GM12873 (cell line): ENCODE measurements around the gene RSRC1.

Source experiments
- TF ChIP-seq, protein P1 (sequence below): IDR thresholded peaks from 2 replicates; pipeline ENCODE4 v1.5.1; 2012; ENCODE audit warnings: low read depth, mild to moderate bottlenecking, moderate library complexity, low read length, control low read depth; ENCODE audit not compliant: insufficient read depth; ENCODE audit errors: missing control alignments

RSRC1 gene

DNA sequence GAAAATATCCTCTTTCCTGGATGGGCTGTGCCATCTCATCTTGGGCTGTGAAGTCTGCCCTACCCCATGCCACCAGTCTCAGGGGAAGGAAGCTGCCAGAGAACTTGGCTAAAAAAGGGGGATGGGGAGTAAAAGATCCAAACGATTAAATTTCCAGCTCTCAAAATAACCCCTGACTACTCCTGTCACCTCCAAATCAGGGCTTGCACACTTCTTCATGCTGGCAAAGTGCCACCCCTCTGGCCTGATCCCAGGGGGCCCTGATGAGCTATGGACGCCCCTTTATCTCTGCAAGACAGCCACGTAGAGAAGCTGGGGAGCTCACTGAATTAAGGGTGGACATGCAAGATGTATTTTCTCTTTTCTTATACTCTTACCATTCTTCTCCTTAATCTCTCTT is 459.9 kb downstream of the RSRC1 start:
- TF ChIP-seq, protein P1, sequence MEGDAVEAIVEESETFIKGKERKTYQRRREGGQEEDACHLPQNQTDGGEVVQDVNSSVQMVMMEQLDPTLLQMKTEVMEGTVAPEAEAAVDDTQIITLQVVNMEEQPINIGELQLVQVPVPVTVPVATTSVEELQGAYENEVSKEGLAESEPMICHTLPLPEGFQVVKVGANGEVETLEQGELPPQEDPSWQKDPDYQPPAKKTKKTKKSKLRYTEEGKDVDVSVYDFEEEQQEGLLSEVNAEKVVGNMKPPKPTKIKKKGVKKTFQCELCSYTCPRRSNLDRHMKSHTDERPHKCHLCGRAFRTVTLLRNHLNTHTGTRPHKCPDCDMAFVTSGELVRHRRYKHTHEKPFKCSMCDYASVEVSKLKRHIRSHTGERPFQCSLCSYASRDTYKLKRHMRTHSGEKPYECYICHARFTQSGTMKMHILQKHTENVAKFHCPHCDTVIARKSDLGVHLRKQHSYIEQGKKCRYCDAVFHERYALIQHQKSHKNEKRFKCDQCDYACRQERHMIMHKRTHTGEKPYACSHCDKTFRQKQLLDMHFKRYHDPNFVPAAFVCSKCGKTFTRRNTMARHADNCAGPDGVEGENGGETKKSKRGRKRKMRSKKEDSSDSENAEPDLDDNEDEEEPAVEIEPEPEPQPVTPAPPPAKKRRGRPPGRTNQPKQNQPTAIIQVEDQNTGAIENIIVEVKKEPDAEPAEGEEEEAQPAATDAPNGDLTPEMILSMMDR = no peak

DNA sequence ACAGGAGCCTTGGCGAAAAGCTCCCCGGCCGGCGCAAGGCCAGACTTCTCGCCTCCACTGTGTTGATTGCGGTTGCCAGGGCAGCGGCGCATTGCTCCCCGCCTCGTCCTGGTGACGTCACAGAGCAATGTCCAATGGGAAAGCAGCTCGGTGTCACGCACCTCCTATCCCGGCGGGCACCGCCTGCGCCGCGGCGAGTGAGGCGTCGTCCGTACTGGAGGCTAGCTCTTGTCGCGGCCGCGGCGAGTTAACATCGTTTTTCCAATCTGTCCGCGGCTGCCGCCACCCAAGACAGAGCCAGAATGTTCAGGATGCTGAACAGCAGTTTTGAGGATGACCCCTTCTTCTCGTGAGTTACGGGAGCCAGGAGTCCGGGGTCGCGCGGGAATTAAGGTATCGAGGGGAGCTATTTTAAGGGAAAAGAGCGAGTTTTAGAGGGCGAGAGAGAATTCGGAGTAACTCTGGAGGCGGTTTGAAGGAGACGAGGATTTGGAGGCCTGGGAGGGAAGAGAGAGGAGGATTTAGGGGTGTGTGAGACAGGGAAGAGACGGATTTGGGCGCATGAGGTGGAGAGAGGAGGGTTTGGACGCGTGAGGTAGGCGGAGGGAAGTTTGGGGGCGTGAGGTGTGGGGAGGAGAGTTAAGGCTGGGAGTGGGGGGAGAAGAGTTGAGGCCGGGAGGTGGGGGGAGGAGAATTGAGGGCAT is 461.3 kb downstream of the RSRC1 start, which contains the start of gene MLF1:
Gene MLF1, plus strand, starts transcription at position 196 of the 704 bp plus-strand sequence. Its CDS starts 107 bp downstream, at position 303.
- TF ChIP-seq, protein P1 = no peak

DNA sequence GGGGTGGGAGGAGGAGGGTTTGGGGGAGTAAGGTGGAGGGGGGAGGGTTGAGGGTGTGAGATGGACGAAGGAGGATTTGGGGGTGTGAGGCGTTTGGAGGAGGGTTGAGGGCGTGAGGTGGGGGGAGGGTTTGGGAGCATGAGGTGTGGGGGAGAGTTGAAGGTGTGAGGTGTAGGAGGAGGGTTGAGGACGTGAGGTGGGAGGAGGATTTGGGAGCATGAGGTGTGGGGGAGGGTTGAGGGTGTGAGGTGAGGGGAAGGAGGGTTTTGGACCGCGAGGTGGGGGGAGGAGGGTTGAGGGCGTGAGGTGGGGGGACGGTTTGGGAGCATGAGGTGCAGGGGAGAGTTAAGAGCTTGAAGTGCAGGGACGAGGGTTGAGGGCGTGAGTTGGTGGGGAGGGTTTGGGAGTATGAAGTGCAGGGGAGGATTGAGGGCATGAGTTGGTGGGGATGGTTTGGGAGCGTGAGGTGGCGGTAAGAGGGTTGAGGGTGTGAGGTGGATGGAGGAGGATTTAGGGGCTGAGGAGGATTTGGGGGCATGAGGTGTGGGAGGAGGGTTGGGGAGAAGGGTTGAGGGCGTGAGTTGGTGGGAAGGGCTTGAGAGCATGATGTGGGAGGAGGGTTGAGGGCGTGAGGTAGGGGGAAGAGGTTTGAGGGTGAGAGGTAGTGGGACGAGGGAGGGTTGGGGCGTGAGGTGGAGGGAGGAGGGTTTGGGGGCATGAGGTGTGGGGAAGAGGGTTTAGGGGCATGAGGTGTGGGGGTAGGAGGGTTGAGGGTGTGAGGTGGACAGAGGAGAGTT is 462.3 kb downstream of the RSRC1 start:
- TF ChIP-seq, protein P1 = no peak

DNA sequence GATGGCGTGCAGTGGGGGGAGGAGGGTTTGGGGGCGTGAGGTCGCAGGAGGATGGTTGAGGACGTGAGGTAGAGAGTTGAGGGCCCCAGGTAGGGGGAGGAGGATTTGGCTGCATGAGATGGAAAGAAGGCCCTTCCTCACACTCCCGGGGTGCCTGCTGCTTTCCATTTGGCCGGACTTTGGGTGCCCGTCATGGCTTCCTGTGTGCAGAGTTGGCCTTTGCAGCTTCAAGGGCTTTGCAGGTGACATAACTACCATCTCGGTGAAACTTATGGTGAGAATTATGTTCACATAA is 462.8 kb downstream of the RSRC1 start:
- TF ChIP-seq, protein P1 = no peak

DNA sequence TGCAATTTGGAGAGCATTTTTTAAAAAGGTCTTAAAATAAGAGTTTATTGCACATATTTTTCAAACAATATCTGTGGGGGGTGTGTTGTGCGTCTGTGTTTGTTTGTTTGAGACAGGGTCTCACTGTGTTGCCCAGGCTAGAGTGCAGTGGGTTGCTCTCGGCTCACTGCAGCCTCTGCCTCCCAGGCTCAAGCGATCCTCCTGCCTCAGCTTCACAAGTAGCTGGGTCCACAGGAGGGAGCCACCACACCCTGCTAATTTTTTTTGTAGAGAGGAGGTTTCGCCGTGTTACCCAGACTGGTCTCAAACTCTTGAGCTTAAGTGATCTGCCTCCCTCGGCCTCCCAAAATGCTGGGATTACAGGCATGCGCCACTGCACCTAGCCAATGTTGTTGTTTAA is 463.8 kb downstream of the RSRC1 start:
- TF ChIP-seq, protein P1 = no peak

DNA sequence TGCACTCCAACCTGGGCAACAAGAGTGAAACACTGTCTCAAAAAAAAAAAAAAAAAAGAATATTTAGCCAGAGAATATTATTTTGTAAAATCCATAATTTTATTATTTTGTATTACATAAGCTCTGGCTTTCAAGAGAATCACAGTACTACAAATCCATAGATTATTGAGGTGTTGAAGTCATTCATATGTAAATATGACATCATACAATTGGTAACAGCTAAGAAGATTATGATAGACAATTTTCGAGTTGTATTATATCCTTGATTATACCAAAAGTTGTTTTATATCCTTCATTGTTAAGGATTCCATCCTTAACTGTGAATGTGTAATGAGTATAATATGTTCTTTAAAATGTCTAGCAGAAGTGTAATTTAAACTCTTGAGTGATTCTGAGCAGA is 464.8 kb downstream of the RSRC1 start:
- TF ChIP-seq, protein P1 = no peak

DNA sequence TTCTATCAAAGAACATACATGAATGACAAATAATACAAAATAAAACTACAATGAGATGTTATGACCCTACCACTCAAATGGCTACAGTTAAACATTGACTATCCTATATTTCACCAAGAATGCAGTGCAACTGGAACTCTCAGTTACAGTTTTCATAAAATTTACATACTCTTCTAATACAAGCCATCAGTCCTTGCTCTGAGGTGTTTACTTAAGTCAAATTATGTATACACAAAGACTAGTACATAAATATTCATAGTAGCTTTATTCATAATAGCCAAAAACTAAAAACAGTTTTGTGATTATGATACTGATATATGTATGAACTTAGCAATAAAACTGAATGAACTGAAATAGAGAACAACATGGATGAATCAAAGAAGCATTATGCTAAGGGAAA is 480.3 kb downstream of the RSRC1 start:
- TF ChIP-seq, protein P1 = no peak
